ENCODE measurements around the gene DCTD.
"Not testable (repeated sequence)": the region's sequence is repeated elsewhere in the genome, so short reads cannot be mapped to it uniquely, and the experiment has no call there.

The DCTD gene

GRCh38 chr4:182904211-182904761 is 12.9 kb downstream of the DCTD start:
- Histone ChIP-seq H3K9ac (ENCODE audit: low read depth, low read length) (no peak overlapping the region), H3K9me3 (ENCODE audit: insufficient read depth, low read depth, low read length) (no peaks in the 10 kb centered on the region), H3K27ac (ENCODE audit: low read depth, low read length) (no peak overlapping the region), H3K4me3 (ENCODE audit: low read length) (no peak overlapping the region), H3K36me3 (ENCODE audit: insufficient read depth, low read length) (peaks cover 50% of the 10 kb centered on the region), H3K4me1 (ENCODE audit: insufficient read depth, low read length) (peaks cover 5% of the 10 kb centered on the region; the same call in 1 of the 2 replicates), H3K27me3 (ENCODE audit: insufficient read depth, low read length) (no peaks in the 10 kb centered on the region)
- WGBS: 86% methylated on average over 12 of the region's 12 CpGs

- H3K9ac ChIP-seq (ENCODE audit: low read depth, low read length): no peak overlapping the region
- H3K4me3 ChIP-seq (ENCODE audit: low read length): no peak overlapping the region
- H3K4me1 ChIP-seq (ENCODE audit: insufficient read depth, low read length): peaks cover 5% of the 10 kb centered on the region; the same call in 1 of the 2 replicates
- WGBS: 92% methylated on average over 9 of the region's 9 CpGs
- H3K27ac ChIP-seq (ENCODE audit: low read depth, low read length): no peak overlapping the region
- H3K9me3 ChIP-seq (ENCODE audit: insufficient read depth, low read depth, low read length): no peaks in the 10 kb centered on the region
- peaks cover 50% of the 10 kb centered on the region for H3K36me3 ChIP-seq (ENCODE audit: insufficient read depth, low read length)
- H3K27me3 ChIP-seq (ENCODE audit: insufficient read depth, low read length): no peaks in the 10 kb centered on the region
These were observed 14.2 kb downstream of the DCTD start for GRCh38 chr4:182903013-182903412.

- WGBS: 98% methylated on average over 9 of the region's 9 CpGs
- Histone ChIP-seq H3K9ac (ENCODE audit: low read depth, low read length) (no peak overlapping the region), H3K36me3 (ENCODE audit: insufficient read depth, low read length) (peaks cover 37% of the 10 kb centered on the region), H3K27ac (ENCODE audit: low read depth, low read length) (no peak overlapping the region), H3K4me3 (ENCODE audit: low read length) (no peak overlapping the region), H3K4me1 (ENCODE audit: insufficient read depth, low read length) (peaks cover 5% of the 10 kb centered on the region; the same call in 1 of the 2 replicates), H3K27me3 (ENCODE audit: insufficient read depth, low read length) (no peaks in the 10 kb centered on the region), H3K9me3 (ENCODE audit: insufficient read depth, low read depth, low read length) (no peaks in the 10 kb centered on the region)
These were observed 15.8 kb downstream of the DCTD start for GRCh38 chr4:182901337-182901736.

GRCh38 chr4:182900021-182900420 is 17.2 kb downstream of the DCTD start:
- 91% methylated on average over 2 of the region's 2 CpGs for WGBS
- H3K9me3 ChIP-seq (ENCODE audit: insufficient read depth, low read depth, low read length); H3K27ac ChIP-seq (ENCODE audit: low read depth, low read length); H3K27me3 ChIP-seq (ENCODE audit: insufficient read depth, low read length); H3K4me1 ChIP-seq (ENCODE audit: insufficient read depth, low read length); H3K4me3 ChIP-seq (ENCODE audit: low read length); H3K9ac ChIP-seq (ENCODE audit: low read depth, low read length): not testable (repeated sequence)
- H3K36me3 ChIP-seq (ENCODE audit: insufficient read depth, low read length): peaks cover 46% of the 10 kb centered on the region

GRCh38 chr4:182898479-182898799 is 18.7 kb downstream of the DCTD start:
- Histone ChIP-seq H3K9me3 (ENCODE audit: insufficient read depth, low read depth, low read length) (no peaks in the 10 kb centered on the region), H3K27ac (ENCODE audit: low read depth, low read length) (no peak overlapping the region), H3K4me1 (ENCODE audit: insufficient read depth, low read length) (no peaks in the 10 kb centered on the region), H3K27me3 (ENCODE audit: insufficient read depth, low read length) (no peaks in the 10 kb centered on the region), H3K9ac (ENCODE audit: low read depth, low read length) (no peak overlapping the region), H3K4me3 (ENCODE audit: low read length) (no peak overlapping the region), H3K36me3 (ENCODE audit: insufficient read depth, low read length) (peaks cover 55% of the 10 kb centered on the region)
- WGBS: 93% methylated on average over 5 of the region's 5 CpGs

GRCh38 chr4:182897601-182898478 is 19.3 kb downstream of the DCTD start:
- Histone ChIP-seq H3K27me3 (ENCODE audit: insufficient read depth, low read length) (no peaks in the 10 kb centered on the region), H3K9me3 (ENCODE audit: insufficient read depth, low read depth, low read length) (no peaks in the 10 kb centered on the region), H3K9ac (ENCODE audit: low read depth, low read length) (no peak overlapping the region), H3K27ac (ENCODE audit: low read depth, low read length) (no peak overlapping the region), H3K4me3 (ENCODE audit: low read length) (no peak overlapping the region), H3K36me3 (ENCODE audit: insufficient read depth, low read length) (peaks cover 58% of the 10 kb centered on the region), H3K4me1 (ENCODE audit: insufficient read depth, low read length) (no peaks in the 10 kb centered on the region)
- 91% methylated on average over 20 of the region's 20 CpGs for WGBS

- Histone ChIP-seq H3K36me3 (ENCODE audit: insufficient read depth, low read length) (peaks cover 70% of the 10 kb centered on the region), H3K9ac (ENCODE audit: low read depth, low read length) (no peak overlapping the region), H3K4me1 (ENCODE audit: insufficient read depth, low read length) (no peaks in the 10 kb centered on the region), H3K9me3 (ENCODE audit: insufficient read depth, low read depth, low read length) (no peaks in the 10 kb centered on the region), H3K27me3 (ENCODE audit: insufficient read depth, low read length) (no peaks in the 10 kb centered on the region), H3K4me3 (ENCODE audit: low read length) (no peak overlapping the region), H3K27ac (ENCODE audit: low read depth, low read length) (no peak overlapping the region)
- WGBS: 95% methylated on average over 8 of the region's 8 CpGs
These were observed 20.8 kb downstream of the DCTD start for GRCh38 chr4:182896421-182896820.

- H3K36me3 ChIP-seq (ENCODE audit: insufficient read depth, low read length): peaks cover 70% of the 10 kb centered on the region
- no peak overlapping the region for H3K4me3 ChIP-seq (ENCODE audit: low read length)
- 95% methylated on average over 12 of the region's 12 CpGs for WGBS
- H3K27me3 ChIP-seq (ENCODE audit: insufficient read depth, low read length): no peaks in the 10 kb centered on the region
- H3K4me1 ChIP-seq (ENCODE audit: insufficient read depth, low read length): no peaks in the 10 kb centered on the region
- no peaks in the 10 kb centered on the region for H3K9me3 ChIP-seq (ENCODE audit: insufficient read depth, low read depth, low read length)
- H3K27ac ChIP-seq (ENCODE audit: low read depth, low read length): no peak overlapping the region
- H3K9ac ChIP-seq (ENCODE audit: low read depth, low read length): no peak overlapping the region
These were observed 21.3 kb downstream of the DCTD start for GRCh38 chr4:182895791-182896292.

- Histone ChIP-seq H3K36me3 (ENCODE audit: insufficient read depth, low read length) (peaks cover 72% of the 10 kb centered on the region), H3K4me1 (ENCODE audit: insufficient read depth, low read length) (no peaks in the 10 kb centered on the region), H3K9ac (ENCODE audit: low read depth, low read length) (no peak overlapping the region), H3K27me3 (ENCODE audit: insufficient read depth, low read length) (no peaks in the 10 kb centered on the region), H3K9me3 (ENCODE audit: insufficient read depth, low read depth, low read length) (no peaks in the 10 kb centered on the region), H3K27ac (ENCODE audit: low read depth, low read length) (no peak overlapping the region), H3K4me3 (ENCODE audit: low read length) (no peak overlapping the region)
- 96% methylated on average over 18 of the region's 18 CpGs for WGBS
These were observed 22.4 kb downstream of the DCTD start for GRCh38 chr4:182894681-182895275.

- Histone ChIP-seq H3K9me3 (ENCODE audit: insufficient read depth, low read depth, low read length) (no peaks in the 10 kb centered on the region), H3K27me3 (ENCODE audit: insufficient read depth, low read length) (no peaks in the 10 kb centered on the region), H3K4me3 (ENCODE audit: low read length) (no peak overlapping the region), H3K27ac (ENCODE audit: low read depth, low read length) (no peak overlapping the region), H3K4me1 (ENCODE audit: insufficient read depth, low read length) (no peaks in the 10 kb centered on the region), H3K36me3 (ENCODE audit: insufficient read depth, low read length) (peaks cover 74% of the 10 kb centered on the region), H3K9ac (ENCODE audit: low read depth, low read length) (no peak overlapping the region)
- 93% methylated on average over 19 of the region's 19 CpGs for WGBS
These were observed 23.6 kb downstream of the DCTD start for GRCh38 chr4:182893474-182894080.

GRCh38 chr4:182893047-182893446 is 24.1 kb downstream of the DCTD start:
- Histone ChIP-seq H3K4me3 (ENCODE audit: low read length) (no peak overlapping the region), H3K4me1 (ENCODE audit: insufficient read depth, low read length) (no peaks in the 10 kb centered on the region), H3K27ac (ENCODE audit: low read depth, low read length) (no peak overlapping the region), H3K27me3 (ENCODE audit: insufficient read depth, low read length) (no peaks in the 10 kb centered on the region), H3K9me3 (ENCODE audit: insufficient read depth, low read depth, low read length) (no peaks in the 10 kb centered on the region), H3K9ac (ENCODE audit: low read depth, low read length) (no peak overlapping the region), H3K36me3 (ENCODE audit: insufficient read depth, low read length) (peaks cover 77% of the 10 kb centered on the region)
- 94% methylated on average over 6 of the region's 6 CpGs for WGBS

All from HUES64 (cell line).